GM12801 (cell line): Measurements from ENCODE around the gene FBXL3.

Experiments used
- CTCF ChIP-seq: IDR thresholded peaks from one replicate; pipeline ENCODE4 v1.5.1; 2011; ENCODE audit warnings: control low read depth; ENCODE audit not compliant: insufficient read length; ENCODE audit errors: extremely low read depth

FBXL3 gene

GRCh38 chr13:77038907-77039480 is 12.0 kb upstream of the FBXL3 start:
- no peak for TF ChIP-seq CTCF

DNA sequence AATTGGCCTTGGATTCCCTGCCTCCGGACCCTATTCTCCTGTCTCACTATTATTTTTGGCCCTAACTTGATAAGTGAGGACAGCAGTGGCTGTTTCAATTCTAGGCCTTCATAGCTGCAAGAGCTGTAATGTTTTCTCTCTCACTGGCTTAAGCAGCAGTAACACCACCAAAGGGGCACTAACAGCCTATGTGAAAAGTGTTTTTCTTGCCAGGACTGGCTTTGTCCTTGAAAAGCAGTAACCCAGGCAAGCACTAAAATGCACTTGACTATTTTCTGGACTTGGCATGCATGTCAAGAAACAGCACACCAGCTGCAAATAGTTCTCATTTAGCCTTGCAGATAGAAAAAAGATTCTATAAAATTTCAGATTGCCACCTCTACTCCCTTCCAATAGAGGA is 9.3 kb upstream of the FBXL3 start:
- TF ChIP-seq CTCF: no peak

GRCh38 chr13:77034881-77035280 is 7.9 kb upstream of the FBXL3 start:
- TF ChIP-seq CTCF: no peak

GRCh38 chr13:77033717-77034302 is 6.9 kb upstream of the FBXL3 start:
- no peak for TF ChIP-seq CTCF

DNA sequence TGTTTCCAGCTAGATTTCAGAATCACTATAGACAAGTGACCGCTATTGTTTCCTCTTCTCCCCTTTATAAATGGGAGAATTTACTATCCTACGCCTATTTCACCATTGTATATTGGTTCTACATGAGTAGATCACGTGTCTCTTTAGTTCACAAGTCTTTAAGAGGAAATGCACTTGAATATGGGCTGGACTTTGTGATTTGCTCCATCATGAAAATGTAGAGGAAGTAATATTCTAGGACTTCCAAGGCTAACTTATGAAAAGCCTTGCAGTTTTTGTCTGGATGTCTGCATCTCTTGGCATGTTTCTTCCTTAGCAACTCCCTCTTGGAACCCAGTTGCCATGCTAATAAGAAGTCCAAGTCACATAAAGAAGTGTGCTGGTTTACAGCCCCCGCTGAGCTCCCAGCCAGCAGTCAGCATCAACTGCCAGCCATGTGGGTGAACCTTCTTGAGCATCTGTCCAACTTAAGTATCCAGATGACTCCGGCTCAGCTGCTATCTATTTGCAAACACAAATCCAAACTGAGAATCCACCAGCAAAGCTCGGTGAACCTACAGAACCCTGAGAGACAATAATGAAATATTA is 4.8 kb upstream of the FBXL3 start:
- TF ChIP-seq CTCF: no peak

- no peak for TF ChIP-seq CTCF
Observed at GRCh38 chr13:77029436-77029835, 2.5 kb upstream of the FBXL3 start.

DNA sequence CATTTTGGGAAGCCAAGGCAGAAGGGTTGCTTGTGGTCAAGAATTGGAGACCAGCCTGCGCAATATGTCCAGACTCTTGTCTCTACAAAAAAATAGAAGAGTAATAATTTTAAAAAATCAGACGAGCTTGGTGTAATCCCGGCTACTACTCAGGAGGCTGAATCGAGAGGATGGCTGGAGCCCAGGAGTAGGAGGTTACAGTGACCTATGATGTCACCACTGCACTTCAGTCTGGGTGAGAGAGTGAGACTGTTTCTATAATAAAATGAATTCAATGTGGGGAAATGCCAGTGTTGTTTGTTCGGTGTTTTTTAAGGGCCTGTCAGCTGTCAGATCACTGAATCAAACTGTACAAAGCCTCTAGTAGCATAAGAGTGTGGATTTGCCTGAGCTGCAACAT is 1.2 kb upstream of the FBXL3 start:
- no peak for TF ChIP-seq CTCF
